Pulmonary artery endothelial cell (primary cell): ENCODE results near the gene MRPL1. TPM values are rescaled to one million over a fixed set of nuclear protein-coding genes. Genes with fewer than 3 reads are reported as not detected.
A peak's percentile ranks its signal among the peaks of the same experiment; 100 is the strongest.
"Not testable (repeated sequence)": the region's sequence is repeated elsewhere in the genome, so short reads cannot be mapped to it uniquely, and the experiment has no call there.

ENCODE experiments used
- DNase-seq: peaks from one replicate; pipeline ENCODE4 v3.0.0-alpha.2; 2011; ENCODE audit warnings: low read depth, low spot score
- total RNA-seq: library from RNA; depleted of rRNA; stranded (reverse); fragments of >200 nt; gene quantifications from 2 replicates; pipeline ENCODE4 v1.2.3, GENCODE V29; 2014

The MRPL1 gene
- total RNA-seq, 1 donor from 2014 or later = 28.4 TPM

GRCh38 chr4:77963004-77963403 lies 100.4 kb downstream of the MRPL1 start:
- no peak for DNase-seq

GRCh38 chr4:77973657-77974056 lies 111.0 kb downstream of the MRPL1 start:
- DNase-seq = not testable (repeated sequence)

- DNase-seq = not testable (repeated sequence)
These were observed 120.4 kb downstream of the MRPL1 start for GRCh38 chr4:77982900-77983540.

GRCh38 chr4:77983612-77984311 lies 121.1 kb downstream of the MRPL1 start:
- not testable (repeated sequence) for DNase-seq

- DNase-seq = no peak
These were observed 127.3 kb downstream of the MRPL1 start for GRCh38 chr4:77989968-77990367.

GRCh38 chr4:77990456-77990855 lies 127.8 kb downstream of the MRPL1 start:
- DNase-seq = no peak

- DNase-seq = no peak
These were observed 128.3 kb downstream of the MRPL1 start for GRCh38 chr4:77990904-77991358.

GRCh38 chr4:77992581-77992980 lies 130.0 kb downstream of the MRPL1 start:
- DNase-seq = no peak

- DNase-seq = peak; percentile 15
These were observed 131.6 kb downstream of the MRPL1 start for GRCh38 chr4:77994194-77994721.

- DNase-seq = no peak
These were observed 133.4 kb downstream of the MRPL1 start for GRCh38 chr4:77996076-77996475.

- no peak for DNase-seq
These were observed 138.9 kb downstream of the MRPL1 start for GRCh38 chr4:78001531-78001930.

GRCh38 chr4:78002260-78002659 lies 139.6 kb downstream of the MRPL1 start:
- no peak for DNase-seq

Other genes starting within 250 kb of the MRPL1 start
- gene CNOT6L, start 43.5 kb upstream of the MRPL1 start, total RNA-seq = 35.9 and 42.1 TPM in 2 replicates
- 8.6 and 26.8 TPM in 2 replicates for gene FRAS1, start 194.5 kb downstream of the MRPL1 start, total RNA-seq